ENCODE data around the gene IL5. TPM values are rescaled to one million over a fixed set of nuclear protein-coding genes. Genes with fewer than 3 reads are reported as not detected.

Gene IL5
- polyA plus RNA-seq (not detected in 2 replicates), polyA minus RNA-seq (not detected in 2 replicates)

DNA sequence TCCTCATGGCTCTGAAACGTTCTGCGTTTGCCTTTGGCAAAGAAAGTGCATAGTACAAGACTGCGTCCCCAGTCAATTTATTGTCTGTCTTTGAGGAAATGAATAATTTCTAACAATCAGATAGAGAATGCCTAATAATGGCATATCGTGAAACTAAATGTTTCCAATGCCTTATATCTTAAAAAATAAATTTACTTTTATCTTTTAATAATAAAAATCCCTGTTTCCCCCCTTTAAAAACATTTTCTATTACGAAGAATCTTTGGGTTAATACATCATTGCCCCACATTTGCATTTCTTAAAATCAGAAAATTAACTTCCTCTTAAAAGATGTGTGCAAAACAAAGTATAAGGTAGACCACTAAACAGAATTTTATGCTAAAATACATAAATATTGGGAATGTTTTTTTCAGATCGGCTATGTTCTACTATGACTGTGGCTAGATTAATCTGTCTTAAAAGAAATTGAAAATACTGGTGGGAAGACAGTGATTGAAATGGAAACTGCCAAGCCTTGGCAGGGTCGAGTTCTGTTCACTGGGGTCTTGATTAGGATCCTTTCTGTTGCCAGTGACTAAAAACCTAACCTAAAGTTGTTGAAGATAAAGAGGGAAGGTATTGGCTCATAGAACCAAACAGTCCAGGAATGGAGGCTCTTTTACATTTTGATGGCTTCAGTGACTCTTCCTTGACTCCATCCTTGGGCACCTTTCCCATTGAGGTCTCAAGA lies at the start of gene IL5:
IL5 (minus strand) TSS at position 51 of the 730 bp plus-strand sequence; CDS start at position 7, 44 bp downstream.
- Histone ChIP-seq H3K27me3 (ENCODE audit: insufficient read depth, low read depth, low read length) (no peaks in the 10 kb centered on the region), H3K79me2 (replicated peaks; ENCODE audit: insufficient read depth, low read length) (no peaks in the 10 kb centered on the region), H3K9me2 (ENCODE audit: insufficient read depth, low read length) (no peaks in the 10 kb centered on the region), H3F3A (ENCODE audit: insufficient read depth, low read length, poor library complexity, severe bottlenecking) (no peaks in the 10 kb centered on the region), H3K27ac (ENCODE audit: low read length) (no peak within 1 kb of the TSS), H3K4me3 (ENCODE audit: low read length) (no peak within 1 kb of the TSS), H4K20me1 (ENCODE audit: insufficient read depth) (no peaks in the 10 kb centered on the region), H3K36me3 (ENCODE audit: insufficient read depth, low read length) (no peaks in the 10 kb centered on the region), H2AFZ (ENCODE audit: low read depth, low read length) (no peak within 1 kb of the TSS), H3K4me2 (ENCODE audit: low read length) (no peak within 1 kb of the TSS), H3K9ac (ENCODE audit: low read length) (no peak within 1 kb of the TSS), H3K9me3 (ENCODE audit: low read length) (no peaks in the 10 kb centered on the region)
- TF ChIP-seq POLR2AphosphoS5 (IDR thresholded peaks at IDR 0.05) (no peak), EP300 (conservative IDR thresholded peaks at IDR 0.05; ENCODE audit: poor library complexity, severe bottlenecking) (no peak), EZH2 (IDR thresholded peaks at IDR 0.05; ENCODE audit: borderline replicate concordance, insufficient read depth, low read length, poor library complexity, severe bottlenecking) (no peak)

DNA sequence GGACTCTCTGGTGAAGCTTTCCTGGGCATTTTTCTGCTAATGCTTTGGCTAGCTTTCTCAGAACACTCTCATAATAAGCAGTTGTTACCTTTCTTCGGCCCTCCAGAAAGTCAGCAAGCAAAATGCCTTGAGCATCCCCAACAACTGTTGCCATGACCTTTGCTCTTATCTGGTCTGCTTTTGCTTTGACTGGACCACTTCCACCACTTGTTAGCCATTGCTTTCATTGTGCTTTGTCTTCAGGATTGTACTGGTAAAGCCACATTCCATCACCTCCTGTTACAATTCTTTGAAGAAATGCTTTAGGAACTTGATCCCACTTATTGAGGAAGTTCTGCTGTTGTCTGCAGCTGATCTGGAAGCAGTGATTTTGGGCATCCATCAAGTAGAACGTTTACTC lies 49.2 kb upstream of the IL5 start:
- Histone ChIP-seq H3K9me2 (ENCODE audit: insufficient read depth, low read length) (no peaks in the 10 kb centered on the region), H3K9ac (ENCODE audit: low read length) (no peak overlapping the region), H3K4me3 (ENCODE audit: low read length) (no peak overlapping the region), H3K36me3 (ENCODE audit: insufficient read depth, low read length) (no peaks in the 10 kb centered on the region), H3K4me2 (ENCODE audit: low read length) (no peak overlapping the region), H3K9me3 (ENCODE audit: low read length) (no peaks in the 10 kb centered on the region), H3K79me2 (replicated peaks; ENCODE audit: insufficient read depth, low read length) (no peaks in the 10 kb centered on the region), H4K20me1 (ENCODE audit: insufficient read depth) (no peaks in the 10 kb centered on the region), H3F3A (ENCODE audit: insufficient read depth, low read length, poor library complexity, severe bottlenecking) (no peaks in the 10 kb centered on the region), H3K27ac (ENCODE audit: low read length) (no peak overlapping the region), H2AFZ (ENCODE audit: low read depth, low read length) (no peak overlapping the region), H3K27me3 (ENCODE audit: insufficient read depth, low read depth, low read length) (no peaks in the 10 kb centered on the region)
- no peak for TF ChIP-seq EP300 (conservative IDR thresholded peaks at IDR 0.05; ENCODE audit: poor library complexity, severe bottlenecking)

DNA sequence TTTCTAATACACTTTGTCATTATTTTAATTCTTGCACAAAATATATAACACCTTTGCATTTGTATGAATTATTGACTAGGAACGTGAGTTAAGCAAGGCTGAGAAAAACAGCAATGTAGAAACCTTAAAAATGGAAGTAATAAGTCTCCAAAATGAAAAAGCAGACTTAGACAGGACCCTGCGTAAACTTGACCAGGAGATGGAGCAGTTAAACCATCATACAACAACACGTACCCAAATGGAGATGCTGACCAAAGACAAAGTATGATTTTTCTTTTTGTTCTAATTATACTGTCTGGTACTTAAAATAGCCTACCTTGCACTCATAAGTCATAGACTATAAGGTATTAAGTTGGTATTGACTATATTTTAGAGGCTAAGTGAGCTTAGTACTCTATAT lies 47.8 kb upstream of the IL5 start:
- H3K9ac ChIP-seq (ENCODE audit: low read length) = no peak overlapping the region
- H3K9me3 ChIP-seq (ENCODE audit: low read length) = no peaks in the 10 kb centered on the region
- H3K4me3 ChIP-seq (ENCODE audit: low read length) = no peak overlapping the region
- H3K4me2 ChIP-seq (ENCODE audit: low read length) = no peak overlapping the region
- no peaks in the 10 kb centered on the region for H4K20me1 ChIP-seq (ENCODE audit: insufficient read depth)
- no peaks in the 10 kb centered on the region for H3F3A ChIP-seq (ENCODE audit: insufficient read depth, low read length, poor library complexity, severe bottlenecking)
- no peak overlapping the region for H3K27ac ChIP-seq (ENCODE audit: low read length)
- no peaks in the 10 kb centered on the region for H3K9me2 ChIP-seq (ENCODE audit: insufficient read depth, low read length)
- TF ChIP-seq CTCF (IDR thresholded peaks at IDR 0.05; ENCODE audit: poor library complexity, severe bottlenecking) (peak; percentile 27), REST (IDR thresholded peaks at IDR 0.05; ENCODE audit: borderline replicate concordance) (no peak)
- no peaks in the 10 kb centered on the region for H3K36me3 ChIP-seq (ENCODE audit: insufficient read depth, low read length)
- no peaks in the 10 kb centered on the region for H3K27me3 ChIP-seq (ENCODE audit: insufficient read depth, low read depth, low read length)
- no peak overlapping the region for H2AFZ ChIP-seq (ENCODE audit: low read depth, low read length)
- H3K79me2 ChIP-seq (replicated peaks; ENCODE audit: insufficient read depth, low read length) = no peaks in the 10 kb centered on the region
